Panc1 (cell line): Measurements from ENCODE around the gene SH3D19. TPM values are rescaled to one million over a fixed set of nuclear protein-coding genes. Genes with fewer than 3 reads are reported as not detected.

Experiments
- ATAC-seq: fragments of 200-7000 bp; cut with Tn5 transposase; 2 replicates; pipeline ENCODE4 v1.9.1; 2020; ENCODE audit warnings: mild to moderate bottlenecking, moderate library complexity
- BruUV-seq: library from RNA; stranded (reverse); fragments of 400-500 nt; replicated peaks from 2 replicates; lab custom pipeline; 2021; lab: Mats Ljungman, UMichigan
- CTCF ChIA-PET: fragments of 300-600 bp; sonication (Branson Sonifier 250); formaldehyde crosslinking; loops from one replicate; lab custom pipeline; 2022; ENCODE audit warnings: antibody characterized with exemption; lab: Charles Lee
- POLR2A ChIA-PET: fragments of 300-600 bp; sonication (Branson Sonifier 250); formaldehyde crosslinking; loops from one replicate; lab custom pipeline; 2022; ENCODE audit warnings: antibody characterized with exemption; lab: Charles Lee
- DNase-seq: peaks from one replicate; pipeline ENCODE4 v3.0.0-alpha.2; 2010; ENCODE audit warnings: low read depth, low spot score
- H3K27ac ChIP-seq: 2 replicates; pipeline ENCODE4 v1.5.1; 2011; ENCODE audit warnings: mild to moderate bottlenecking, low read length, inconsistent platforms
- H3K27me3 ChIP-seq: fragments of 200-500 bp; sonication (Bioruptor generic); 2 replicates; pipeline ENCODE4 v1.6.0; 2014; ENCODE audit warnings: low read length, inconsistent platforms; ENCODE audit not compliant: control insufficient read depth, insufficient read depth
- H3K36me3 ChIP-seq: fragments of 200-500 bp; sonication (Bioruptor generic); 2 replicates; pipeline ENCODE4 v1.5.1; 2014; ENCODE audit warnings: inconsistent platforms, mild to moderate bottlenecking, low read length, moderate library complexity; ENCODE audit not compliant: control insufficient read depth, insufficient read depth
- H3K4me1 ChIP-seq: 2 replicates; pipeline ENCODE4 v1.5.1; 2011; ENCODE audit warnings: inconsistent platforms, mild to moderate bottlenecking, low read length, moderate library complexity; ENCODE audit not compliant: control insufficient read depth, insufficient read depth
- H3K4me3 ChIP-seq, 2 experiments: 2 replicates each; pipeline ENCODE4 v1.5.1; 2011 to 2012; ENCODE audit warnings: low read depth in 2 of 2, low read length in 2 of 2, mild to moderate bottlenecking in 2 of 2, inconsistent platforms in 1 of 2, moderate library complexity in 1 of 2
- H3K9me3 ChIP-seq: fragments of 200-500 bp; sonication (Bioruptor generic); 2 replicates; pipeline ENCODE4 v1.5.1; 2014; ENCODE audit warnings: low read depth, mild to moderate bottlenecking, inconsistent platforms, low read length, moderate library complexity; ENCODE audit not compliant: control insufficient read depth, insufficient read depth
- CTCF ChIP-seq: fragments of 450-650 bp; IDR thresholded peaks from 2 replicates; pipeline ENCODE4 v1.5.1; 2017; ENCODE audit warnings: mild to moderate bottlenecking
- POLR2AphosphoS5 ChIP-seq: IDR thresholded peaks from 2 replicates; pipeline ENCODE4 v1.6.1; 2012; ENCODE audit warnings: mild to moderate bottlenecking, low read depth, low read length, moderate library complexity
- REST ChIP-seq, 2 experiments: IDR thresholded peaks; 2 replicates each; pipeline ENCODE4 v1.6.1; 2011 to 2012; ENCODE audit warnings: low read depth in 2 of 2, control low read depth in 1 of 2, low read length in 1 of 2, mild to moderate bottlenecking in 1 of 2, moderate library complexity in 1 of 2; ENCODE audit not compliant: insufficient read depth in 1 of 2
- SIN3A ChIP-seq: IDR thresholded peaks from 2 replicates; pipeline ENCODE4 v1.6.1; 2012; ENCODE audit warnings: low read depth, mild to moderate bottlenecking, low read length, moderate library complexity, borderline replicate concordance; ENCODE audit not compliant: insufficient read depth
- TCF7L2 ChIP-seq: IDR thresholded peaks from 2 replicates; pipeline ENCODE4 v1.6.1; 2011; ENCODE audit warnings: mild to moderate bottlenecking, low read depth, low read length, inconsistent platforms
- in situ Hi-C: cut with HindIII; loops from 2 replicates; pipeline ENCODE4 v1.10.0; 2016; ENCODE audit warnings: low sequenced_read_pairs, low pct_unique_long_range_greater_than_20kb
- intact Hi-C: fragments of 100-400 bp; cut with micrococcal nuclease; formaldehyde crosslinking; loops from one replicate; pipeline ENCODE4 v1.10.0; 2022; ENCODE audit not compliant: unreplicated experiment
- total RNA-seq: library from RNA; stranded (reverse); gene quantifications from one replicate; pipeline ENCODE4 v1.2.1, GENCODE V29; 2021; ENCODE audit not compliant: unreplicated experiment

Gene SH3D19
- total RNA-seq, 1 experiment from 2014 or later, result 19.8 TPM

GRCh38 chr4:151231915-151232595 is 93.3 kb downstream of the SH3D19 start:
- no peak overlapping the region for H3K4me3 ChIP-seq
- H3K9me3 ChIP-seq, result no peaks in the 10 kb centered on the region
- ATAC-seq (no peak), DNase-seq (no peak)
- CTCF ChIA-PET, result no interaction called here
- H3K27ac ChIP-seq, result no peak overlapping the region
- H3K36me3 ChIP-seq, result no peaks in the 10 kb centered on the region
- POLR2A ChIA-PET, result no interaction called here
- TF ChIP-seq POLR2AphosphoS5 (no peak), CTCF (no peak), REST (IDR thresholded peaks at IDR 0.05; ENCODE audit: insufficient read depth in 1 of 2, low read depth in 2 of 2, low read length in 1 of 2) (no peak), TCF7L2 (no peak), SIN3A (no peak)
- intact Hi-C loops, result no loop called here
- no peaks in the 10 kb centered on the region for H3K27me3 ChIP-seq
- BruUV-seq, result no TSS peak
- in situ Hi-C loops, result no loop called here
- no peaks in the 10 kb centered on the region for H3K4me1 ChIP-seq

- Histone ChIP-seq H3K27ac (no peak overlapping the region), H3K9me3 (no peaks in the 10 kb centered on the region), H3K4me1 (peaks cover 2% of the 10 kb centered on the region), H3K4me3 (no peak overlapping the region), H3K27me3 (no peaks in the 10 kb centered on the region), H3K36me3 (no peaks in the 10 kb centered on the region)
- ATAC-seq (no peak), DNase-seq (no peak)
- no TSS peak for BruUV-seq
- TF ChIP-seq TCF7L2, result no peak
- TF ChIP-seq REST (IDR thresholded peaks at IDR 0.05; ENCODE audit: insufficient read depth in 1 of 2, low read depth in 2 of 2, low read length in 1 of 2), result no peak
- no peak for TF ChIP-seq SIN3A
- no peak for TF ChIP-seq CTCF
- TF ChIP-seq POLR2AphosphoS5, result no peak
- ChIA-PET POLR2A (no interaction called here), CTCF (no interaction called here)
- in situ Hi-C loops (no loop called here), intact Hi-C loops (no loop called here)
Measured at GRCh38 chr4:151228189-151229119, 97.0 kb downstream of the SH3D19 start.
